GM19238 (cell line): ENCODE data around the gene BABAM2.

ENCODE experiments used
- DNase-seq: peaks from one replicate; pipeline ENCODE4 v3.0.0; 2011; ENCODE audit warnings: low spot score; ENCODE audit not compliant: insufficient read length

Gene BABAM2

GRCh38 chr2:28310107-28310506, 419.6 kb downstream of the BABAM2 start:
- no peak for DNase-seq

GRCh38 chr2:28311660-28312249, 421.2 kb downstream of the BABAM2 start:
- DNase-seq: no peak

GRCh38 chr2:28312307-28313219, 422.0 kb downstream of the BABAM2 start:
- no peak for DNase-seq

GRCh38 chr2:28313220-28313784, 422.8 kb downstream of the BABAM2 start:
- DNase-seq: no peak

- DNase-seq: no peak
These were observed 424.4 kb downstream of the BABAM2 start for GRCh38 chr2:28314968-28315367.

GRCh38 chr2:28316546-28317335, 426.2 kb downstream of the BABAM2 start:
- DNase-seq: no peak

GRCh38 chr2:28317390-28317789, 426.9 kb downstream of the BABAM2 start:
- DNase-seq: no peak

- DNase-seq: no peak
These were observed 427.5 kb downstream of the BABAM2 start for GRCh38 chr2:28318023-28318422.

GRCh38 chr2:28318462-28319117, 428.1 kb downstream of the BABAM2 start:
- DNase-seq: no peak

- no peak for DNase-seq
These were observed 428.8 kb downstream of the BABAM2 start for GRCh38 chr2:28319118-28320008.

GRCh38 chr2:28320009-28320365, 429.5 kb downstream of the BABAM2 start:
- DNase-seq: no peak

- no peak for DNase-seq
These were observed 429.8 kb downstream of the BABAM2 start for GRCh38 chr2:28320371-28320770.

- no peak for DNase-seq
These were observed 430.9 kb downstream of the BABAM2 start for GRCh38 chr2:28321426-28321825.

- DNase-seq: no peak
These were observed 431.5 kb downstream of the BABAM2 start for GRCh38 chr2:28322051-28322450.

GRCh38 chr2:28322456-28322855, 431.9 kb downstream of the BABAM2 start:
- no peak for DNase-seq

GRCh38 chr2:28322981-28323396, 432.5 kb downstream of the BABAM2 start:
- no peak for DNase-seq

- DNase-seq: no peak
These were observed 434.6 kb downstream of the BABAM2 start for GRCh38 chr2:28325173-28325566.

GRCh38 chr2:28325567-28326468, 435.3 kb downstream of the BABAM2 start:
- no peak for DNase-seq

- DNase-seq: no peak
These were observed 435.9 kb downstream of the BABAM2 start for GRCh38 chr2:28326469-28326805.
